ENCODE results near the gene LILRB4.
"Not testable (repeated sequence)": the region's sequence is repeated elsewhere in the genome, so short reads cannot be mapped to it uniquely, and the experiment has no call there.

Gene LILRB4

GRCh38 chr19:54662730-54663129, at the start of gene LILRB4:
Gene LILRB4 (plus strand): TSS chr19:54662985. CDS start chr19:54663034, 49 bp downstream.
- DNase-seq (ENCODE audit: low read depth in 2 of 2) = no peak

DNA sequence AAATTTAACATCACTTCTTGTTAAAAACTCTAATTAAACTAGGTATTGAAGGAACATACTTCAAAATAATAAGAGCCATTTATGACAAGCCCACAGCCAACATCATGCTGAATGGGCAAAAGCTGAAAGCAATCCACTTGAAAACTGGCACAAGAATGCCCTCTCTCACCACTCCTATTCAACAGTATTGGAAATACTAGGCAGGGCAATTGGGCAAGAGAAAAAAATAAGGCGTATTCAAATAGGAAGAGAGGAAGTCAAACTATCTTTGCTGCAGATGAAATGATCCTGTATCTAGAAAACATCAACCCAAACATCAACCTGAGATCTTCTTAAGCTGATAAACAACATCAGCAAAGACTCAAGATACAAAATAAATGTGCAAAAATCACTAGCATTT, 48.1 kb upstream of the LILRB4 start:
- DNase-seq (ENCODE audit: low read depth in 2 of 2) = no peak

DNA sequence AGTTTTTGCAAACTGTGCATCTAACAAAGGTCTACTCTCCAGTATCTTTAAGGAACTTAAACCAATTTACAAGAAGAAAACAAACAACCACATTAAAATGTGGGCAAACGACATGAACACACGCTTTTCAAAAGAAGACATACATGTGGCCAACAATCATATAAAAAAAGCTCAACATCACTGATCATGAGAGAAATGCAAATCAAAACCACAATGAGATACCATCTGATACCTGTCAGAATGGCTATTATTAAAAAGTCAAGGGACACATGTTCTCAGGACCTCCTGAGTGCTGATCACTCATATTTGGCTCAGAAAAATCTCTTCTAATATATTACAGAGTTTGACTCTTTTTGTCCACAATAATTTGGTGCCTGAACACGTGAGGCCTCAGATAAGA, 46.7 kb upstream of the LILRB4 start:
- no peak for DNase-seq (ENCODE audit: low read depth in 2 of 2)

GRCh38 chr19:54616821-54617560, 45.8 kb upstream of the LILRB4 start:
- DNase-seq (ENCODE audit: low read depth in 2 of 2) = no peak

GRCh38 chr19:54620464-54620863, 42.3 kb upstream of the LILRB4 start:
- no peak for DNase-seq (ENCODE audit: low read depth in 2 of 2)

- DNase-seq (ENCODE audit: low read depth in 2 of 2) = no peak
These were observed 40.4 kb upstream of the LILRB4 start for GRCh38 chr19:54622431-54622830.

GRCh38 chr19:54624234-54624633, 38.6 kb upstream of the LILRB4 start:
- not testable (repeated sequence) for DNase-seq (ENCODE audit: low read depth in 2 of 2)

DNA sequence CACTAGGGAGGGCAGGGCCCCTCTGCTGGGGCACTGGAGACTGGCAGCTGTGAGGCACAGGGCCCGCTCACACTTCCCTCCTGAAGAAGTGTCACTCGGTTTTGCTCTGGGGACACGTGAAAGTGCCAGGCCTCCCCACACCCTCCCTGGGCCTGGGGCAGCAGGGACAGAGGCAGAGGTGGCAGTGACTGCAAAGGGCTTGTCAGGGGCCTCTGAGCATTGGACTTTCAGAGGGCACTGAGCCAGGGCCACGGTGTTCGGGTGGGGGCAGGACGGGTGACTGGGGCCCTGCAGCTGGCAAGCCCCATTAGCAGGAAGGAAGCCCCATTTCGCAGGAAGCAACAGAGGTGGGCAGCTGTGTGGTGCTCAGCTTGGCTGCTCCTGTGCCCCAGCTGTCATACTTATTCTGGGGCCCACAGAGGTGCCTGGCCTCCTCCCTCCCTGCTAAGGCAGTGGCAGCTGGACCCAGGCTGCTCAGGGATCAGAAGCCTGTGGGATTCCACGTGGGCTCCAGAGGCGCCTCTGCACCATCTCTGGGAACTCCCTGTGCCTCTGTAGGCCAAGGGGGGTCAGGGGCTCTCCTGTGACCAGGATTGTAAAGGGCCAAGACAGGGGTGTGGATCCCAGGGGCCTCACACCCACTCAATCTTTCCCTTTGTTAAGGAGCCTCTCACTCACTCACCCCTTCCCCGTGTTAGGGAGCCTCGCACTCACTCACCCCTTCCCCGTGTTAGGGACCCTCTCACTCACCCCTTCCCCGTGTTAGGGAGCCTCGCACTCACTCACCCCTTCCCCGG, 37.7 kb upstream of the LILRB4 start:
- not testable (repeated sequence) for DNase-seq (ENCODE audit: low read depth in 2 of 2)

GRCh38 chr19:54626757-54627156, 36.0 kb upstream of the LILRB4 start:
- DNase-seq (ENCODE audit: low read depth in 2 of 2) = no peak

- not testable (repeated sequence) for DNase-seq (ENCODE audit: low read depth in 2 of 2)
These were observed 34.9 kb upstream of the LILRB4 start for GRCh38 chr19:54627912-54628311.

- DNase-seq (ENCODE audit: low read depth in 2 of 2) = not testable (repeated sequence)
These were observed 32.5 kb upstream of the LILRB4 start, which contains the start of gene LILRB1 for GRCh38 chr19:54630262-54630661. Gene LILRB1 (plus strand): TSS chr19:54630484. CDS start chr19:54631074, 590 bp downstream.

- no peak for DNase-seq (ENCODE audit: low read depth in 2 of 2)
These were observed 32.0 kb upstream of the LILRB4 start for GRCh38 chr19:54630782-54631181.

DNA sequence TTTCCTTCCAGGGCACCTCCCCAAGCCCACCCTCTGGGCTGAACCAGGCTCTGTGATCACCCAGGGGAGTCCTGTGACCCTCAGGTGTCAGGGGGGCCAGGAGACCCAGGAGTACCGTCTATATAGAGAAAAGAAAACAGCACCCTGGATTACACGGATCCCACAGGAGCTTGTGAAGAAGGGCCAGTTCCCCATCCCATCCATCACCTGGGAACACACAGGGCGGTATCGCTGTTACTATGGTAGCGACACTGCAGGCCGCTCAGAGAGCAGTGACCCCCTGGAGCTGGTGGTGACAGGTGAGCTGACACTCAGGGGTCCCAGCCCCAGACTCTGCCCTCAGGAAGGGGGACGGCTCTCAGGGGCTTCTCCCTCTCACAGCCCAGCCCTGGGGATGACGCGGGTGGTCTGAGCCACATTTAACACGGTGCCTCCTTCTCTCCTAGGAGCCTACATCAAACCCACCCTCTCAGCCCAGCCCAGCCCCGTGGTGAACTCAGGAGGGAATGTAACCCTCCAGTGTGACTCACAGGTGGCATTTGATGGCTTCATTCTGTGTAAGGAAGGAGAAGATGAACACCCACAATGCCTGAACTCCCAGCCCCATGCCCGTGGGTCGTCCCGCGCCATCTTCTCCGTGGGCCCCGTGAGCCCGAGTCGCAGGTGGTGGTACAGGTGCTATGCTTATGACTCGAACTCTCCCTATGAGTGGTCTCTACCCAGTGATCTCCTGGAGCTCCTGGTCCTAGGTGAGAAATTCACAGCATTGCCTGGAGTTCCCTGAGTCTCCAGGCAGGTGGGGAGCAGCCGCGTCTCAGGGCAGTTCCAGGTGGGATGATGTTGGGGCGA, 31.1 kb upstream of the LILRB4 start:
- not testable (repeated sequence) for DNase-seq (ENCODE audit: low read depth in 2 of 2)

DNA sequence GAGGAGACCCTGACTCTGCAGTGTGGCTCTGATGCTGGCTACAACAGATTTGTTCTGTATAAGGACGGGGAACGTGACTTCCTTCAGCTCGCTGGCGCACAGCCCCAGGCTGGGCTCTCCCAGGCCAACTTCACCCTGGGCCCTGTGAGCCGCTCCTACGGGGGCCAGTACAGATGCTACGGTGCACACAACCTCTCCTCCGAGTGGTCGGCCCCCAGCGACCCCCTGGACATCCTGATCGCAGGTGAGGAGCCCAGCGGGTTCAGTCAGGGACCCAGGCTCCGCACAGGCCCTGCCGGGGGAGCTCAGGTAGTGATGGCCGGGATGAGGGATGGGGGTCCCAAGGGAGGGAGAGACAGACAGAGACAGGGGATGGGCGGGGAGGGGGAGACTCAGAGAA, 30.3 kb upstream of the LILRB4 start:
- DNase-seq (ENCODE audit: low read depth in 2 of 2) = not testable (repeated sequence)

- no peak for DNase-seq (ENCODE audit: low read depth in 2 of 2)
These were observed 29.4 kb upstream of the LILRB4 start for GRCh38 chr19:54633401-54633800.

DNA sequence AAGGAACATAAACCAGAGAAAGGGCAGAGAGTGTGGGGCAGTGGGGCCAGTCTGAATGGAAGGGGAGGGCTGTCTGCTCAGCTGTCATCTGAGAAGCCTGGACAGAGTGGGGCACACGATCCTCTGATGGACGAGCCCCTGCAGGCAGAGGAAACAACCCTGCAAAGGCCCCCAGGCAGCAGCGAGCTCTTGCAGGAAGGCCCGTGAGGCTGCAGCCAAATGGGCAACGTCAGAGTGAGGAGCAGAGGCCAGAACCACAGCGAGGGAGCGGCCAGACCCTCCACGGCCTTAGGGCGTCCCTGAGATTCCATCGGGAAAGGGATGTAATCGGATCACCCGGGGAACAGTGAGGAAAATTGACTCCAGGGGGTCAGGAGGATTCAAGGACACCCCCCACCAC, 26.7 kb upstream of the LILRB4 start:
- DNase-seq (ENCODE audit: low read depth in 2 of 2) = not testable (repeated sequence)

DNA sequence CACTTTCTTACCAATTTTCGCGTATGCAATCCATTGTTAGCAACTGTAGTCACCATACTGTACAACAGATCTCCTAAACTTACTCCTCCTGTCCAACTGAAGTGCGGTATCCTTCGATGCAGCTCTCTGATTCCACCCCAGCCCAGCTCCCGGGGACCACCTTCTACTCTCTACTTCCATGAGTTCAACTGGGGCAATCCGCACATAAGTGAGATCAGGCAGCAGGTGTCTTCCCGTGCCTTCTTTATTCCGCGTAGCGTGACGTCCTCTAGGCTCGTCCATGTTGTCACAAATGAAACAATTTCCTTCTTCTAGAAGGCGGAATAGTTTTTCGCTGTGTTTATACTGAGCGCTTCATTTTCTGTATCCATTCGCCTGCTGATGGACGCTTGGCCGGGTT, 24.1 kb upstream of the LILRB4 start:
- no peak for DNase-seq (ENCODE audit: low read depth in 2 of 2)

GRCh38 chr19:54642953-54643352, 19.8 kb upstream of the LILRB4 start:
- not testable (repeated sequence) for DNase-seq (ENCODE audit: low read depth in 2 of 2)

DNA sequence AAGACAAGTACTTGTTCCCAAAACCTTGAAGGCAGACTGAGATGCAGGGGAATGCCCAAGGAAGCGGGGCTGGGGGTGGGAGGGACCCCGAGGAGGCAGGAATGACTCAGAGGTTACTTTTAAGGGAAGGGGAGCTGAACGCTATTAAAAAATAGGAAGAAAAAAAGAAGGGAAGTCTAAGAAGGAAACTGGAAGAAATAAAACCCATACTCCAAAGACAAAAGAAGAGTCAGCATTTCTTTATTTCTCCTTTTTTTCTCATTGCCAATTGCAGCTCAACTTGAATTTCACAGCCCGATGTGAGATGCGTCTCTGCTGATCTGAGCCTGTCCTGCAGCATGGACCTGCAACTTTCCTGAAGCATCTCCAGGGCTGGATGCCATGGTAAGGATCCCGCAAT, 19.2 kb upstream of the LILRB4 start:
- DNase-seq (ENCODE audit: low read depth in 2 of 2) = not testable (repeated sequence)

- no peak for DNase-seq (ENCODE audit: low read depth in 2 of 2)
These were observed 18.7 kb upstream of the LILRB4 start for GRCh38 chr19:54644056-54644455.

DNA sequence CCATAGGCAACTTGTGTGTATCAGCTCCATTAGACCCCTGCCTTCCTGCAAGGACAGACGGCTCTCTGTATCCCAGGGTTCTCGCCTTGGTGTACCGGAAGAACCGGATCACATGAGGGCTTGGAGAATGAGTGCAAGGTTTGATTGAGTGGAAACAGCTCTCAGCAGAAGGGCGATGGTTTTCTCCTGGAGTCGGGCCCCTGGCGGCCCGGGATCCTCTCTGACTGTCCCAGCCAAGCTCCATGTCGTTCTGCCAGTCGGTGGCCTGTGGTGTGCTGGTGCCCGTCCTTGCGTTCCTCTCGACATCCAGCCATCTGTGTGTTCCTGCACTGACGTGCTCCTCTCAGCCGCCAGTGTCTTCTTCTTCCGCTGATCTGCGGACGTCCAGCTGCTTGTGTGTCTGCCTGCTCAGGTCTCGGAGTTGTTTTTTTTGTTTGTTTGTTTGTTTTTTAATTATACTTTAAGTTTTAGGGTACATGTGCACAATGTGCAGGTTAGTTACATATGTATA, 16.4 kb upstream of the LILRB4 start:
- no peak for DNase-seq (ENCODE audit: low read depth in 2 of 2)

GRCh38 chr19:54648129-54648528, 14.7 kb upstream of the LILRB4 start:
- DNase-seq (ENCODE audit: low read depth in 2 of 2) = no peak

All from stimulated activated CD8-positive, alpha-beta memory T cell treated with anti-CD3 and anti-CD28 coated beads, Interleukin-15, amount 100 ng/mL, for 4 hours (primary cell).